Endometrial microvascular endothelial cells (primary cell): ENCODE measurements around the gene ACAD8. TPM values are rescaled to one million over a fixed set of nuclear protein-coding genes. Genes with fewer than 3 reads are reported as not detected.
"Not testable (repeated sequence)": the region's sequence is repeated elsewhere in the genome, so short reads cannot be mapped to it uniquely, and the experiment has no call there.

Experiments used
- in situ Hi-C: cut with HindIII; loops from 2 replicates; pipeline ENCODE4 v1.10.0; 2017; ENCODE audit warnings: low sequenced_read_pairs, low pct_unique_long_range_greater_than_20kb; ENCODE audit errors: inconsistent ontology term
- total RNA-seq: library from RNA; depleted of rRNA; stranded (reverse); fragments of >200 nt; gene quantifications from one replicate; pipeline ENCODE4 v1.2.3, GENCODE V29; 2015; ENCODE audit errors: inconsistent ontology term

The ACAD8 gene
- total RNA-seq, 1 donor from 2014 or later = 21.7 TPM

- in situ Hi-C loops = no loop called here
These were observed 29.0 kb downstream of the ACAD8 start for GRCh38 chr11:134282121-134283045.

- in situ Hi-C loops = no loop called here
These were observed 30.3 kb downstream of the ACAD8 start for GRCh38 chr11:134283461-134284230.

GRCh38 chr11:134284349-134284748 is 31.0 kb downstream of the ACAD8 start:
- in situ Hi-C loops = not testable (repeated sequence)

GRCh38 chr11:134287561-134287960 is 34.2 kb downstream of the ACAD8 start:
- in situ Hi-C loops = no loop called here

- in situ Hi-C loops = no loop called here
These were observed 35.1 kb downstream of the ACAD8 start for GRCh38 chr11:134288486-134288885.

GRCh38 chr11:134289167-134289566 is 35.8 kb downstream of the ACAD8 start:
- in situ Hi-C loops = no loop called here

- in situ Hi-C loops = no loop called here
These were observed 36.4 kb downstream of the ACAD8 start for GRCh38 chr11:134289789-134290188.

GRCh38 chr11:134290646-134291045 is 37.3 kb downstream of the ACAD8 start:
- in situ Hi-C loops = no loop called here

- in situ Hi-C loops = no loop called here
These were observed 37.8 kb downstream of the ACAD8 start for GRCh38 chr11:134291196-134291595.

- in situ Hi-C loops = no loop called here
These were observed 39.3 kb downstream of the ACAD8 start for GRCh38 chr11:134292661-134293060.

- in situ Hi-C loops = no loop called here
These were observed 40.0 kb downstream of the ACAD8 start for GRCh38 chr11:134293119-134294113.

GRCh38 chr11:134294664-134295063 is 41.3 kb downstream of the ACAD8 start:
- in situ Hi-C loops = no loop called here

GRCh38 chr11:134312223-134312622 is 58.9 kb downstream of the ACAD8 start:
- in situ Hi-C loops = no loop called here

GRCh38 chr11:134312807-134313206 is 59.4 kb downstream of the ACAD8 start:
- in situ Hi-C loops = no loop called here

- in situ Hi-C loops = no loop called here
These were observed 60.0 kb downstream of the ACAD8 start for GRCh38 chr11:134313379-134313778.

GRCh38 chr11:134313821-134314607 is 60.6 kb downstream of the ACAD8 start:
- in situ Hi-C loops = no loop called here
